CD14-positive monocyte (primary cell): ENCODE data around the gene DPP10. TPM values are rescaled to one million over a fixed set of nuclear protein-coding genes. Genes with fewer than 3 reads are reported as not detected.

Experiments used
- DNase-seq, 3 donors: peaks; one replicate each; pipeline ENCODE4 v3.0.0-alpha.2; 2011 to 2022
- H2AFZ ChIP-seq: 2 replicates; pipeline ENCODE4 v1.6.0; 2012; ENCODE audit warnings: mild to moderate bottlenecking, low read depth, low read length, inconsistent platforms; ENCODE audit not compliant: insufficient read depth, poor library complexity, severe bottlenecking
- H3K27ac ChIP-seq, 2 donors: 1 replicate in 1 of 2; 2 replicates in 1 of 2; pipeline ENCODE4 v1.5.1; 2012 to 2013; ENCODE audit warnings: low read length in 2 of 2, control low read depth in 1 of 2, inconsistent platforms in 1 of 2, low read depth in 1 of 2, mild to moderate bottlenecking in 1 of 2
- H3K27me3 ChIP-seq, 2 donors: one replicate each; pipeline versions ENCODE4 v1.6.0 to v1.6.1; 2011 to 2013; ENCODE audit warnings: low read length in 2 of 2; ENCODE audit not compliant: control insufficient read depth in 2 of 2, insufficient read depth in 2 of 2
- H3K36me3 ChIP-seq, 2 donors: replicated peaks in 1 of 2; 1 replicate in 1 of 2; 2 replicates in 1 of 2; pipeline versions ENCODE4 v1.5.1 to v1.6.1; 2012 to 2013; ENCODE audit warnings: low read length in 2 of 2, control low read depth in 1 of 2, inconsistent platforms in 1 of 2, mild to moderate bottlenecking in 1 of 2; ENCODE audit not compliant: insufficient read depth in 2 of 2, control insufficient read depth in 1 of 2
- H3K4me1 ChIP-seq, 2 donors: 1 replicate in 1 of 2; 2 replicates in 1 of 2; pipeline versions ENCODE4 v1.5.1 to v1.6.1; 2012 to 2013; ENCODE audit warnings: low read length in 2 of 2, control low read depth in 1 of 2, inconsistent platforms in 1 of 2, mild to moderate bottlenecking in 1 of 2, moderate library complexity in 1 of 2; ENCODE audit not compliant: insufficient read depth in 2 of 2, control insufficient read depth in 1 of 2
- H3K4me2 ChIP-seq: replicated peaks from 2 replicates; pipeline ENCODE3; 2012; ENCODE audit warnings: low read length, moderate library complexity, mild to moderate bottlenecking; ENCODE audit not compliant: poor library complexity, severe bottlenecking; ENCODE audit errors: extremely low read depth
- H3K4me3 ChIP-seq, 3 experiments: fragments of 200-600 bp in 1 of 3; sonication (generic) in 1 of 3; replicated peaks in 1 of 3; 1 replicate in 2 of 3; 2 replicates in 1 of 3; pipeline ENCODE4 v1.5.1; 2011 to 2013; ENCODE audit warnings: low read length in 3 of 3, mild to moderate bottlenecking in 3 of 3, control low read depth in 2 of 3, low read depth in 2 of 3, inconsistent platforms in 1 of 3, moderate library complexity in 1 of 3
- H3K79me2 ChIP-seq: 2 replicates; pipeline ENCODE4 v1.6.0; 2012; ENCODE audit warnings: mild to moderate bottlenecking, control low read depth, inconsistent platforms, low read length, moderate library complexity; ENCODE audit not compliant: insufficient read depth
- H3K9ac ChIP-seq: 2 replicates; pipeline ENCODE4 v1.6.0; 2017; ENCODE audit warnings: low read length, mild to moderate bottlenecking; ENCODE audit not compliant: insufficient read depth, poor library complexity, severe bottlenecking
- H3K9me3 ChIP-seq, 2 donors: replicated peaks in 1 of 2; 1 replicate in 1 of 2; 2 replicates in 1 of 2; pipeline versions ENCODE4 v1.5.1 to v1.6.1; 2012 to 2013; ENCODE audit warnings: low read length in 2 of 2, control low read depth in 1 of 2; ENCODE audit not compliant: control insufficient read depth in 1 of 2, insufficient read depth in 1 of 2
- H4K20me1 ChIP-seq: 2 replicates; pipeline ENCODE4 v1.6.0; 2012; ENCODE audit warnings: mild to moderate bottlenecking, low read length, control low read depth, moderate library complexity; ENCODE audit not compliant: insufficient read depth
- H3K27ac Mint-ChIP-seq, 7 donors: one replicate each; pipeline ENCODE4 v1.8.0; 2020; ENCODE audit warnings: mild to moderate bottlenecking in 7 of 7, mixed read lengths in 7 of 7, moderate library complexity in 6 of 7, inconsistent platforms in 2 of 7
- H3K27me3 Mint-ChIP-seq, 3 donors: one replicate each; pipeline ENCODE4 v1.8.0; 2021 to 2022; ENCODE audit warnings: low read depth in 3 of 3, mild to moderate bottlenecking in 3 of 3, mixed read lengths in 3 of 3, moderate library complexity in 3 of 3, inconsistent platforms in 1 of 3
- H3K36me3 Mint-ChIP-seq, 2 donors: one replicate each; pipeline ENCODE4 v1.8.0; 2020; ENCODE audit warnings: mixed read lengths in 2 of 2, inconsistent platforms in 1 of 2, mild to moderate bottlenecking in 1 of 2
- H3K4me1 Mint-ChIP-seq: one replicate; pipeline ENCODE4 v1.8.0; 2020; ENCODE audit warnings: mild to moderate bottlenecking, mixed read lengths
- H3K4me3 Mint-ChIP-seq, 2 donors: one replicate each; pipeline ENCODE4 v1.8.0; 2020; ENCODE audit warnings: mild to moderate bottlenecking in 2 of 2, mixed read lengths in 2 of 2, moderate library complexity in 1 of 2
- H3K9me3 Mint-ChIP-seq, 7 donors: one replicate each; pipeline ENCODE4 v1.8.0; 2020 to 2022; ENCODE audit warnings: mixed read lengths in 7 of 7, mild to moderate bottlenecking in 6 of 7, moderate library complexity in 6 of 7, inconsistent platforms in 2 of 7
- WGBS: methylation state at CpG from one replicate; pipeline ENCODE4 v1.1.5; 2013; ENCODE audit warnings: missing lambda C conversion rate; ENCODE audit not compliant: insufficient coverage; 5-methylcytosine and 5-hydroxymethylcytosine counted together
- intact Hi-C, 2 donors: fragments of 100-400 bp; cut with micrococcal nuclease; formaldehyde crosslinking; loops; one replicate each; pipeline versions ENCODE4 v1.15.0 to v1.15.1; 2023
- polyA plus RNA-seq, 3 donors: library from polyadenylated mRNA; depleted of rRNA in 1 of 3; unstranded in 2 of 3; stranded (reverse) in 1 of 3; fragments of 300-500 nt in 2 of 3; fragments of >200 nt in 1 of 3; fragmentation: Illumina TruSeq in 2 of 3; gene quantifications; 1 replicate in 2 of 3; 2 replicates in 1 of 3; pipeline ENCODE4 v1.2.3, GENCODE V29; 2012 to 2021
- TF ChIP-seq, protein P1 (sequence below): fragments of 200-600 bp; IDR thresholded peaks from one replicate; pipeline ENCODE4 v1.8.0; 2022; ENCODE audit warnings: antibody characterized with exemption, mild to moderate bottlenecking

DPP10 gene
- polyA plus RNA-seq, 3 donors = not detected

DNA sequence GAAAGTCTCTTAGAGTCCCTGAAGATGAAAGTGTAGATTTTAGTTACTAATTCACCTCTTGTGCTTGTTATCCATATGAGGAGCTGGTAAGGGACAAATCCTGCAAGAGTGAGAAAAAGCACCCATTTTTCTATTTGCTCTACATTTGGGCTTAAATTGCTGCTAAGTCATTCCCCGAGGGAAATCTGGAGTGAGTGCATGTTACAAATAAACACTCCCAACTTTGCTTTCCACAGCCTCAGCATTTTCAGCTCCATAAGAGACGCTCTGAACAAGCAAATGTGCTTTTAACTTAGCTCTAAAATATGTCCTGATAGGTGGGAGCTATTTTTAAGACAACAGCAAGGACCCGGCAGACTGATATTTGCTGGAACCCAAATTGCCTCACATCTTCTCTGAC lies 126.7 kb downstream of the DPP10 start:
- Histone ChIP-seq H3K9me3 (no peaks in the 10 kb centered on the region), H3K9ac (no peak overlapping the region), H4K20me1 (no peaks in the 10 kb centered on the region), H3K79me2 (no peaks in the 10 kb centered on the region), H3K36me3 (no peaks in the 10 kb centered on the region), H3K4me3 (no peak overlapping the region), H2AFZ (no peak overlapping the region), H3K4me1 (no peaks in the 10 kb centered on the region), H3K27me3 (no peaks in the 10 kb centered on the region), H3K27ac (no peak overlapping the region), H3K4me2 (no peak overlapping the region)
- 80% methylated on average over 1 of the region's 3 CpGs for WGBS
- TF ChIP-seq, protein P1, sequence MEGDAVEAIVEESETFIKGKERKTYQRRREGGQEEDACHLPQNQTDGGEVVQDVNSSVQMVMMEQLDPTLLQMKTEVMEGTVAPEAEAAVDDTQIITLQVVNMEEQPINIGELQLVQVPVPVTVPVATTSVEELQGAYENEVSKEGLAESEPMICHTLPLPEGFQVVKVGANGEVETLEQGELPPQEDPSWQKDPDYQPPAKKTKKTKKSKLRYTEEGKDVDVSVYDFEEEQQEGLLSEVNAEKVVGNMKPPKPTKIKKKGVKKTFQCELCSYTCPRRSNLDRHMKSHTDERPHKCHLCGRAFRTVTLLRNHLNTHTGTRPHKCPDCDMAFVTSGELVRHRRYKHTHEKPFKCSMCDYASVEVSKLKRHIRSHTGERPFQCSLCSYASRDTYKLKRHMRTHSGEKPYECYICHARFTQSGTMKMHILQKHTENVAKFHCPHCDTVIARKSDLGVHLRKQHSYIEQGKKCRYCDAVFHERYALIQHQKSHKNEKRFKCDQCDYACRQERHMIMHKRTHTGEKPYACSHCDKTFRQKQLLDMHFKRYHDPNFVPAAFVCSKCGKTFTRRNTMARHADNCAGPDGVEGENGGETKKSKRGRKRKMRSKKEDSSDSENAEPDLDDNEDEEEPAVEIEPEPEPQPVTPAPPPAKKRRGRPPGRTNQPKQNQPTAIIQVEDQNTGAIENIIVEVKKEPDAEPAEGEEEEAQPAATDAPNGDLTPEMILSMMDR = no peak
- Mint-ChIP-seq H3K27ac (no peak overlapping the region), H3K27me3 (peaks cover 0 to 1% (median 0%) of the 10 kb centered on the region in 3 donors), H3K4me3 (no peak overlapping the region), H3K9me3 (peaks cover 0 to 3% (median 0%) of the 10 kb centered on the region in 7 donors), H3K36me3 (no peaks in the 10 kb centered on the region), H3K4me1 (no peaks in the 10 kb centered on the region)
- no peak for DNase-seq
- intact Hi-C loops = no loop called here

DNA sequence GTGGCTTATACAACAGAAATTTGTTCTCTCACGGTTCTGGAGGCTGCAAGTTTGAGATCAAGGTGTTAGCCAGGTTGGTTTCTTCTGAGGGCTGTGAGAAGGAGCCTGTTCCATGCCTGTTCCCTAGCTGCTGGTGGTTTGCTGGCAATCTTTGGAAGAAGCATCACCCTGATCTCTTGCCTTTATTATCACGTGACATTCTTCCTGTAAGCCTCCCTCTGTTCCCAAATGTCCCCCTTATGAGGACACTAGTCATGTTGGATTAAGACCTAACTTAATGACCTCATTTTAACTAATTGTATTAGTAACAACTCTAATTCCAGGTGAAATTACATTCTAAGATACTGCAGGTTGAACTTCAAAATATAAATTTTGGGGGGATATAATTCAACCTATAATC lies 135.2 kb downstream of the DPP10 start:
- peaks cover 2 to 3% (median 2%) of the 10 kb centered on the region in 3 donors for H3K27me3 Mint-ChIP-seq
- no peaks in the 10 kb centered on the region for H3K36me3 ChIP-seq
- H3K27me3 ChIP-seq = no peaks in the 10 kb centered on the region
- no peak overlapping the region for H3K27ac Mint-ChIP-seq
- H3K9me3 ChIP-seq = no peaks in the 10 kb centered on the region
- no peaks in the 10 kb centered on the region for H3K9me3 Mint-ChIP-seq
- no peaks in the 10 kb centered on the region for H3K4me1 Mint-ChIP-seq
- H2AFZ ChIP-seq = no peak overlapping the region
- WGBS = no CpG with 5 or more reads among the region's 2 CpGs
- H3K9ac ChIP-seq = no peak overlapping the region
- H3K4me2 ChIP-seq = no peak overlapping the region
- no peak overlapping the region for H3K27ac ChIP-seq
- no peaks in the 10 kb centered on the region for H4K20me1 ChIP-seq
- H3K4me1 ChIP-seq = no peaks in the 10 kb centered on the region
- H3K4me3 Mint-ChIP-seq = no peak overlapping the region
- no peak overlapping the region for H3K4me3 ChIP-seq
- TF ChIP-seq, protein P1 = no peak
- H3K79me2 ChIP-seq = no peaks in the 10 kb centered on the region
- intact Hi-C loops = no loop called here
- H3K36me3 Mint-ChIP-seq = no peaks in the 10 kb centered on the region
- no peak for DNase-seq
